Smooth muscle cell (in vitro differentiated cells): Measurements from ENCODE around the gene PTPRN2. TPM values are rescaled to one million over a fixed set of nuclear protein-coding genes. Genes with fewer than 3 reads are reported as not detected.

Source experiments
- DNase-seq: peaks from one replicate; lab custom pipeline; 2025; ENCODE audit not compliant: unreplicated experiment; lab: John Stamatoyannopoulos, UW
- H2AFZ ChIP-seq: fragments of 200-600 bp; sonication (generic); 2 replicates; pipeline ENCODE4 v1.6.0; 2016; ENCODE audit warnings: antibody characterized with exemption, low read depth, mild to moderate bottlenecking
- H3F3A ChIP-seq: fragments of 200-600 bp; sonication (generic); 2 replicates; pipeline ENCODE4 v1.6.0; 2017; ENCODE audit warnings: antibody characterized with exemption, low read depth
- H3K27ac ChIP-seq: fragments of 200-600 bp; sonication (generic); 2 replicates; pipeline ENCODE4 v1.5.1; 2016; ENCODE audit warnings: low read depth, mild to moderate bottlenecking
- H3K27me3 ChIP-seq: fragments of 200-600 bp; sonication (generic); 2 replicates; pipeline ENCODE4 v1.6.1; 2016; ENCODE audit warnings: low read depth, mild to moderate bottlenecking
- H3K36me3 ChIP-seq: fragments of 200-600 bp; sonication (generic); 2 replicates; pipeline ENCODE4 v1.5.1; 2016; ENCODE audit warnings: low read depth
- H3K4me1 ChIP-seq: fragments of 200-600 bp; sonication (generic); 2 replicates; pipeline ENCODE4 v1.5.1; 2016; ENCODE audit warnings: low read depth
- H3K4me2 ChIP-seq: fragments of 200-600 bp; sonication (generic); 2 replicates; pipeline ENCODE4 v1.6.0; 2016; ENCODE audit warnings: mild to moderate bottlenecking
- H3K4me3 ChIP-seq: fragments of 200-600 bp; sonication (generic); 2 replicates; pipeline ENCODE4 v1.5.1; 2016; ENCODE audit warnings: mild to moderate bottlenecking
- H3K79me2 ChIP-seq: fragments of 200-600 bp; sonication (generic); 2 replicates; pipeline ENCODE4 v1.6.0; 2016; ENCODE audit warnings: low read depth, mild to moderate bottlenecking
- H3K9ac ChIP-seq: fragments of 200-600 bp; sonication (generic); 2 replicates; pipeline ENCODE4 v1.6.0; 2016; ENCODE audit warnings: low read depth
- H3K9me3 ChIP-seq: fragments of 200-600 bp; sonication (generic); replicated peaks from 2 replicates; pipeline ENCODE4 v1.5.1; 2016; ENCODE audit warnings: low read depth
- H4K20me1 ChIP-seq: fragments of 200-600 bp; sonication (generic); 2 replicates; pipeline ENCODE4 v1.6.0; 2016; ENCODE audit warnings: low read depth
- WGBS: methylation state at CpG from one replicate; pipeline ENCODE4 v1.1.7; 2016; ENCODE audit warnings: low lambda C conversion rate; 5-methylcytosine and 5-hydroxymethylcytosine counted together
- polyA plus RNA-seq: library from polyadenylated mRNA; unstranded; fragments of >200 nt; fragmentation: Nextera tagmentation; extraction: Ambion mirVana; gene quantifications from 2 replicates; pipeline ENCODE4 v1.2.1, GENCODE V29; 2016
- total RNA-seq: library from RNA; depleted of rRNA; stranded (reverse); fragments of >200 nt; gene quantifications from 2 replicates; pipeline ENCODE4 v1.2.3, GENCODE V29; 2014
- TF ChIP-seq, protein P1 (sequence below): fragments of 200-600 bp; sonication (generic); IDR thresholded peaks from 2 replicates; pipeline ENCODE4 v1.5.1; 2017; ENCODE audit warnings: borderline replicate concordance, mild to moderate bottlenecking, antibody characterized with exemption; ENCODE audit not compliant: insufficient read depth, poor library complexity, severe bottlenecking

PTPRN2 gene
- total and polyA plus RNA-seq, 2 experiments from 2014 or later: 0.09 to 0.87 TPM

DNA sequence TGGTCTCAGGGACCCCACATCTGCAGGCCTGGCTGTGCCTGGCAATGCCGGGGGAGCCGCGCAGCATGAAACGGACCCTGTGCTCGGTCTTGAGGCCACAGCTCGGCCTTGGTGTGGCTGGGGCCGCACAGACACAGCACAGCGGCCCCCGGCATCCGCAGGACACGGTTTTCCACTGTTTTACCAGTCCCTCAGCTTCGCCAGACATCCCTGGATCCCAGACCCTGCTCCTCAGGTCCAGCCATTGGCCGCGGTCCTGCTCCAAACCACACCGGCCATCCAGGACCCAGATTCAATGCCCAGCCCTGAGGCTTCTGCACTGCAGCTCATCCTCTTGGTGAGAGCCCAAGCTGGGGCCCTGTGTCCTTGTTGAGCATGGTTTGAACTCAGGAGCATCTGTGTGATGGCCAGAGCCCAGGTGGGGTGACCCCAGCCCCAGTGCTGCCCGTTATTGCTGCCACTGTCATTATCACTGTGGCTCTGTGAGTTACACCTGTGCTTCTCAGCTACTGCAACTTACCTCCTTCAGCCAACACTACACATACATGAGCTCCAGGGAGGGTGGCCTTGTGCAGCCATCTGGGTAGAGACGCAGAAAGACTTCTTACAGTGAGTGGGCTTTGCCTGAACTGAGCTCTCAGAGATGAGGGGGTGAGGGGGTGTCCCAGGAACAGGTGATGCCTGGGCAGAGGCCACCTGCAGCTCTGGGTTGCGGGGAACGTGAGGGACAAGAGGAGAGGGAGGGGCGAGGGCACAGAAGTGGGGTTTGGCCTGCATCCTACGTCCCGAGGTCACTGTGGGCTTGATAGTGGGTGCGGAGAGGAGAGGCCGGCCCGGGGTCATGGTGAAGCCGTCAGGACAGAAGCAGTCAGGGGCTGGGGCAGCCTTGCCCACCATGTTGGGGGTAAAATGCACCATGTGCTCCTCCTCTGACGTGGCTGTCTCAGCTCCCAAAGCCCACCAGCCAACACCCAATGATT, 567.6 kb downstream of the PTPRN2 start:
- Histone ChIP-seq H3K9ac (no peak overlapping the region), H3K4me3 (no peak overlapping the region), H2AFZ (no peak overlapping the region), H3K4me1 (peaks cover 19% of the 10 kb centered on the region), H3K27me3 (peaks cover 26% of the 10 kb centered on the region), H3K9me3 (no peaks in the 10 kb centered on the region), H3K79me2 (no peaks in the 10 kb centered on the region), H3F3A (no peaks in the 10 kb centered on the region), H3K27ac (no peak overlapping the region), H3K36me3 (no peaks in the 10 kb centered on the region), H4K20me1 (no peaks in the 10 kb centered on the region), H3K4me2 (no peak overlapping the region)
- DNase-seq: no peak
- TF ChIP-seq, protein P1, sequence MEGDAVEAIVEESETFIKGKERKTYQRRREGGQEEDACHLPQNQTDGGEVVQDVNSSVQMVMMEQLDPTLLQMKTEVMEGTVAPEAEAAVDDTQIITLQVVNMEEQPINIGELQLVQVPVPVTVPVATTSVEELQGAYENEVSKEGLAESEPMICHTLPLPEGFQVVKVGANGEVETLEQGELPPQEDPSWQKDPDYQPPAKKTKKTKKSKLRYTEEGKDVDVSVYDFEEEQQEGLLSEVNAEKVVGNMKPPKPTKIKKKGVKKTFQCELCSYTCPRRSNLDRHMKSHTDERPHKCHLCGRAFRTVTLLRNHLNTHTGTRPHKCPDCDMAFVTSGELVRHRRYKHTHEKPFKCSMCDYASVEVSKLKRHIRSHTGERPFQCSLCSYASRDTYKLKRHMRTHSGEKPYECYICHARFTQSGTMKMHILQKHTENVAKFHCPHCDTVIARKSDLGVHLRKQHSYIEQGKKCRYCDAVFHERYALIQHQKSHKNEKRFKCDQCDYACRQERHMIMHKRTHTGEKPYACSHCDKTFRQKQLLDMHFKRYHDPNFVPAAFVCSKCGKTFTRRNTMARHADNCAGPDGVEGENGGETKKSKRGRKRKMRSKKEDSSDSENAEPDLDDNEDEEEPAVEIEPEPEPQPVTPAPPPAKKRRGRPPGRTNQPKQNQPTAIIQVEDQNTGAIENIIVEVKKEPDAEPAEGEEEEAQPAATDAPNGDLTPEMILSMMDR: no peak
- WGBS: 92% methylated on average over 27 of the region's 27 CpGs

DNA sequence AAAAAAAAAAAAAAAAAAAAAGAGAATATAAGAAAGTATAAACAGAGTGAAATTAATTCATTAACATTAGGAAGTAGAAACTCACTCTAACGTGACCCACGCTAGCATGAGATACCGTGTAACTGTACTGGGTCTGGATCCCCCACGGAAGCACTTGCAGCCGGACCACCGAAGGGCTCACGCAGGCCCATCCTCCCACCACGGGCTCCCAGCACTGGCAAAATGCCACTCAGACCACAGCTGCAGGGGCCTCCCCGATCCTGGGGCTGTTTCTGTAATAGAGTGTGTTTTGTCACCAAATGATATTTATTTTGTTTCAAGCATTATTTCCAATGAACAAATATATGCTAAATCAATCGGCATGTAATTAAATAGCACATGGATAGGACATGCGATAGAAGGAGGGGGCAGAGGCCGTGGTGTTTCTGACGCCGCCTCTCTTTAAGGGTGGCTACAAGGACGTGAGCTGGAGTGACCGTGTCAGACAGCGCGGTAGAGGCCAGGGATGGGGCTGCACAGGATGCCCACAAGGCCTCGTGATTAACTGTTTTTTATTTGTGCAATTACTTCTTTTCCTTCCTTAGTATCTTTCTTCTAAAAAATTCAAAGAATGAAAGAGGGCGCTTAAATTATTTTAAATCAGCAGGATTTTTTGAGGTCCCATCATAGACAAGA, 568.5 kb downstream of the PTPRN2 start:
- TF ChIP-seq, protein P1: no peak
- WGBS: 92% methylated on average over 20 of the region's 20 CpGs
- no peak overlapping the region for H2AFZ ChIP-seq
- no peak overlapping the region for H3K4me3 ChIP-seq
- H4K20me1 ChIP-seq: no peaks in the 10 kb centered on the region
- no peaks in the 10 kb centered on the region for H3F3A ChIP-seq
- no peak overlapping the region for H3K27ac ChIP-seq
- H3K36me3 ChIP-seq: no peaks in the 10 kb centered on the region
- no peak for DNase-seq
- no peak overlapping the region for H3K4me2 ChIP-seq
- peaks cover 24% of the 10 kb centered on the region for H3K4me1 ChIP-seq
- no peak overlapping the region for H3K9ac ChIP-seq
- no peaks in the 10 kb centered on the region for H3K79me2 ChIP-seq
- peaks cover 27% of the 10 kb centered on the region for H3K27me3 ChIP-seq
- H3K9me3 ChIP-seq: no peaks in the 10 kb centered on the region

DNA sequence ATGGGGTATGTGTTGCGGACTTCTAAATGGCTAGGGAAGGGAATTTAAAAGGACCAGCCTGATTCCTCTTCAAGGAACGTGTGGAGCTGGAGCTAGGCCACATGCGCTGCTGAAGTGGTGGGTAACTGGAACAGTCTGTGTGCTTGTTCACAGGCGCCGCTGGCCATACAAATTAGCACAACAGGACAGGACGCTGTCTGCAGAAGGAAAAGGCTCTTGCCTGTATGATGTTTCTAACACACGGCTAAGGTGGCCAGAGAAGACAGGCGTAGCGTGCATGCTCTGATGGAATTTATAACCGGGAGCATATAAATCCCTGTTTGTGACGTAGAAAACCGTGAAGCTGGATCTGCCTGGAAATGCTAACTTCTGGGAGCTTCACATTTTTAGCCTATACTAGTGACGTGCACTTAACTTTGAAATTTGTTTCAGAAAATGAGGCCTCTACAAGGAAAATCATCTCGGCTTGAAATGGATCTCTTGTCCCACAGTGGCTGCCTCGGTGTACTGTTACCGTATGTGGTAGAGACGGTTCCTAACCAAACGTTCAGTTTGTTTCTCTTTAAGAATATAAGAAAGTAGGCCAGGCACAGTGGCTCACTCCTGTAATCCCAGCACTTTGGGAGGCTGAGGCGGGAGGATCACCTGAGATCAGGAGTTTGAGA, 569.4 kb downstream of the PTPRN2 start:
- H3K36me3 ChIP-seq: no peaks in the 10 kb centered on the region
- H3K4me1 ChIP-seq: peaks cover 24% of the 10 kb centered on the region
- DNase-seq: no peak
- no peaks in the 10 kb centered on the region for H4K20me1 ChIP-seq
- no peak overlapping the region for H3K4me2 ChIP-seq
- no peaks in the 10 kb centered on the region for H3K79me2 ChIP-seq
- H3F3A ChIP-seq: no peaks in the 10 kb centered on the region
- TF ChIP-seq, protein P1: no peak
- 83% methylated on average over 19 of the region's 19 CpGs for WGBS
- H2AFZ ChIP-seq: no peak overlapping the region
- peaks cover 27% of the 10 kb centered on the region for H3K27me3 ChIP-seq
- no peaks in the 10 kb centered on the region for H3K9me3 ChIP-seq
- no peak overlapping the region for H3K27ac ChIP-seq
- no peak overlapping the region for H3K9ac ChIP-seq
- H3K4me3 ChIP-seq: no peak overlapping the region
